Neural cell (in vitro differentiated cells): ENCODE data around the gene OGFR. TPM values are rescaled to one million over a fixed set of nuclear protein-coding genes. Genes with fewer than 3 reads are reported as not detected.

Experiments used
- H2AFZ ChIP-seq: fragments of 200-600, 300-800 bp; sonication (generic), shearing (Covaris generic); 2 replicates; pipeline ENCODE4 v1.6.0; 2014; ENCODE audit warnings: low read depth, mild to moderate bottlenecking, antibody characterized with exemption, low read length, moderate library complexity
- H3F3A ChIP-seq: fragments of 200-600 bp; shearing (Covaris generic); 2 replicates; pipeline ENCODE4 v1.6.1; 2016; ENCODE audit warnings: mild to moderate bottlenecking, moderate library complexity, mixed read lengths, antibody characterized with exemption, low read length; ENCODE audit not compliant: insufficient read depth, poor library complexity, severe bottlenecking
- H3K27ac ChIP-seq: fragments of 200-600, 300-800 bp; sonication (generic), shearing (Covaris generic); 2 replicates; pipeline ENCODE4 v1.5.1; 2014; ENCODE audit warnings: mild to moderate bottlenecking, low read length, moderate library complexity
- H3K27me3 ChIP-seq: fragments of 300-800, 200-600 bp; sonication (generic), shearing (Covaris generic); 2 replicates; pipeline ENCODE4 v1.6.0; 2014; ENCODE audit warnings: mild to moderate bottlenecking, low read depth, low read length, moderate library complexity; ENCODE audit not compliant: insufficient read depth
- H3K36me3 ChIP-seq: fragments of 300-800, 200-600 bp; sonication (generic), shearing (Covaris generic); 2 replicates; pipeline ENCODE4 v1.5.1; 2014; ENCODE audit warnings: mild to moderate bottlenecking, antibody characterized with exemption, low read length, moderate library complexity; ENCODE audit not compliant: insufficient read depth
- H3K4me2 ChIP-seq: fragments of 300-800, 200-600 bp; sonication (generic), shearing (Covaris generic); 2 replicates; pipeline ENCODE4 v1.6.0; 2014; ENCODE audit warnings: mild to moderate bottlenecking, low read length
- H3K4me3 ChIP-seq: fragments of 300-800, 200-600 bp; sonication (generic), shearing (Covaris generic); 2 replicates; pipeline ENCODE4 v1.5.1; 2014; ENCODE audit warnings: mild to moderate bottlenecking, low read length, moderate library complexity
- H3K79me2 ChIP-seq: fragments of 200-600 bp; shearing (Covaris generic); replicated peaks from 2 replicates; pipeline ENCODE4 v1.6.0; 2014; ENCODE audit warnings: mild to moderate bottlenecking, low read length, moderate library complexity; ENCODE audit not compliant: insufficient read depth
- H3K9ac ChIP-seq: fragments of 300-800, 200-600 bp; sonication (generic), shearing (Covaris generic); 2 replicates; pipeline ENCODE4 v1.6.1; 2016; ENCODE audit warnings: mild to moderate bottlenecking, low read length, mixed read lengths
- H3K9me2 ChIP-seq: fragments of 200-600 bp; shearing (Covaris generic); 2 replicates; pipeline ENCODE4 v1.6.1; 2016; ENCODE audit warnings: mild to moderate bottlenecking, low read length, mixed read lengths; ENCODE audit not compliant: insufficient read depth
- H3K9me3 ChIP-seq: fragments of 200-600, 300-800 bp; sonication (generic), shearing (Covaris generic); 2 replicates; pipeline ENCODE4 v1.6.1; 2016; ENCODE audit warnings: mild to moderate bottlenecking, mixed run types, low read length, moderate library complexity, mixed read lengths
- H4K20me1 ChIP-seq: fragments of 200-600 bp; shearing (Covaris generic); 2 replicates; pipeline ENCODE4 v1.6.1; 2016; ENCODE audit warnings: mild to moderate bottlenecking, mixed run types; ENCODE audit not compliant: insufficient read depth
- CTCF ChIP-seq: fragments of 450-650 bp; IDR thresholded peaks from 2 replicates; pipeline ENCODE4 v1.5.1; 2014; ENCODE audit warnings: antibody characterized with exemption, mild to moderate bottlenecking, moderate library complexity; ENCODE audit not compliant: poor library complexity, severe bottlenecking
- EP300 ChIP-seq: fragments of 450-650 bp; conservative IDR thresholded peaks from 2 replicates; pipeline ENCODE4 v1.6.1; 2014; ENCODE audit warnings: antibody characterized with exemption, mild to moderate bottlenecking, moderate library complexity; ENCODE audit not compliant: poor library complexity, severe bottlenecking
- EZH2 ChIP-seq: fragments of 200-600, 300-800 bp; shearing (Covaris generic), sonication (generic); IDR thresholded peaks from 2 replicates; pipeline ENCODE4 v1.6.1; 2014; ENCODE audit warnings: antibody characterized with exemption, low read length, borderline replicate concordance, mild to moderate bottlenecking; ENCODE audit not compliant: insufficient read depth, poor library complexity, severe bottlenecking
- MXI1 ChIP-seq: fragments of 450-650 bp; conservative IDR thresholded peaks from 2 replicates; pipeline ENCODE4 v1.6.1; 2014; ENCODE audit warnings: antibody characterized with exemption, mild to moderate bottlenecking; ENCODE audit not compliant: poor library complexity, severe bottlenecking
- POLR2AphosphoS5 ChIP-seq: IDR thresholded peaks from 2 replicates; pipeline ENCODE4 v1.6.1; 2012
- RAD21 ChIP-seq: fragments of 450-650 bp; conservative IDR thresholded peaks from 2 replicates; pipeline ENCODE4 v1.6.1; 2014; ENCODE audit warnings: antibody characterized with exemption, mild to moderate bottlenecking, moderate library complexity
- SMC3 ChIP-seq: fragments of 450-650 bp; conservative IDR thresholded peaks from 2 replicates; pipeline ENCODE4 v1.6.1; 2014; ENCODE audit warnings: antibody characterized with exemption, mild to moderate bottlenecking, moderate library complexity; ENCODE audit not compliant: poor library complexity
- TAF1 ChIP-seq: IDR thresholded peaks from 2 replicates; pipeline ENCODE4 v1.6.1; 2012; ENCODE audit warnings: low read depth
- polyA plus RNA-seq: library from polyadenylated mRNA; depleted of rRNA; stranded (reverse); fragments of >200 nt; gene quantifications from 2 replicates; pipeline ENCODE4 v1.2.3, GENCODE V29; 2014
- TF ChIP-seq, protein P1 (sequence below): IDR thresholded peaks from 2 replicates; pipeline ENCODE4 v1.6.1; 2012; ENCODE audit warnings: borderline replicate concordance

Gene OGFR
- polyA plus RNA-seq, 1 donor from 2014 or later: 15.6 TPM

DNA sequence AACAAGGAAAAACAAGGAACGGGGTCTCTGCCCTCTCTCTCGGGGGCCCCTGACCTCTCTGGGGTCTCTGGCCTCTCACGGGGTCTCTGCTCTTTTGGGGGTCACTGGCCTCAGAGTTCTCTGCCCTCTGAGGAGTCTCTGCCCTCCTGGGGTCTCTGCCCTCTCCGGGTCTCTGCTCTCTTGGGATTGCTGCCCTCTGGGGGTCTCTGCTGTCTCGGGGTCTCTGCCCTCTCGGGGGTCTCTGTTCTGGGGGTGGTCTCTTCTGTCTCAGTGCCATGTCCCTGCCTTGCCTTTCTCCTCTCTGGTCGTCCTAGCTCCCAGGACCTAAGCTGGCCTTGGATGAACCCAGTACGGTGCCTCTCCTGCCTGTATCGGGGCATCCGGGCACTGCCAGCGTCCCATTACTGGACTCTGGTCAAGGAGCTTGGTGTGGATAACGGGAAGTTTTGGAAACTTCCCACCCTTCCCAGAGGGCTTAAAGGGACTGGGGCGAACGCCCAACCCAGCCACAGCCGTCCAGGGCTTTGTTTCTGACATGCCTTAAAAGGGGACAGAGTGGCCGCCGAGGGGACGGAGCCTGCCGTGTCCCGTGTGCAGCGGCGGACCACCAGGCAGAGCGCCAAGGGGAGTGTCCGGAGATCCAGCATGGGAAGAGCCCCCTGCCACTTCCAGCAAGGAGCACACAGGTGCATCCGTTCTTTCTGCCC, 33.1 kb upstream of the OGFR start:
- Histone ChIP-seq H3K9me3 (no peaks in the 10 kb centered on the region), H4K20me1 (no peaks in the 10 kb centered on the region), H3F3A (no peaks in the 10 kb centered on the region), H3K27me3 (no peaks in the 10 kb centered on the region), H3K4me2 (no peak overlapping the region), H3K36me3 (no peaks in the 10 kb centered on the region), H3K9me2 (no peaks in the 10 kb centered on the region), H3K27ac (no peak overlapping the region), H2AFZ (no peak overlapping the region), H3K79me2 (no peaks in the 10 kb centered on the region), H3K9ac (no peak overlapping the region), H3K4me3 (no peak overlapping the region)
- TF ChIP-seq TAF1 (no peak), EP300 (no peak), RAD21 (no peak), MXI1 (no peak), SMC3 (no peak), CTCF (no peak), EZH2 (no peak), POLR2AphosphoS5 (no peak)
- TF ChIP-seq, protein P1, sequence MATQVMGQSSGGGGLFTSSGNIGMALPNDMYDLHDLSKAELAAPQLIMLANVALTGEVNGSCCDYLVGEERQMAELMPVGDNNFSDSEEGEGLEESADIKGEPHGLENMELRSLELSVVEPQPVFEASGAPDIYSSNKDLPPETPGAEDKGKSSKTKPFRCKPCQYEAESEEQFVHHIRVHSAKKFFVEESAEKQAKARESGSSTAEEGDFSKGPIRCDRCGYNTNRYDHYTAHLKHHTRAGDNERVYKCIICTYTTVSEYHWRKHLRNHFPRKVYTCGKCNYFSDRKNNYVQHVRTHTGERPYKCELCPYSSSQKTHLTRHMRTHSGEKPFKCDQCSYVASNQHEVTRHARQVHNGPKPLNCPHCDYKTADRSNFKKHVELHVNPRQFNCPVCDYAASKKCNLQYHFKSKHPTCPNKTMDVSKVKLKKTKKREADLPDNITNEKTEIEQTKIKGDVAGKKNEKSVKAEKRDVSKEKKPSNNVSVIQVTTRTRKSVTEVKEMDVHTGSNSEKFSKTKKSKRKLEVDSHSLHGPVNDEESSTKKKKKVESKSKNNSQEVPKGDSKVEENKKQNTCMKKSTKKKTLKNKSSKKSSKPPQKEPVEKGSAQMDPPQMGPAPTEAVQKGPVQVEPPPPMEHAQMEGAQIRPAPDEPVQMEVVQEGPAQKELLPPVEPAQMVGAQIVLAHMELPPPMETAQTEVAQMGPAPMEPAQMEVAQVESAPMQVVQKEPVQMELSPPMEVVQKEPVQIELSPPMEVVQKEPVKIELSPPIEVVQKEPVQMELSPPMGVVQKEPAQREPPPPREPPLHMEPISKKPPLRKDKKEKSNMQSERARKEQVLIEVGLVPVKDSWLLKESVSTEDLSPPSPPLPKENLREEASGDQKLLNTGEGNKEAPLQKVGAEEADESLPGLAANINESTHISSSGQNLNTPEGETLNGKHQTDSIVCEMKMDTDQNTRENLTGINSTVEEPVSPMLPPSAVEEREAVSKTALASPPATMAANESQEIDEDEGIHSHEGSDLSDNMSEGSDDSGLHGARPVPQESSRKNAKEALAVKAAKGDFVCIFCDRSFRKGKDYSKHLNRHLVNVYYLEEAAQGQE: no peak

- no peak overlapping the region for H2AFZ ChIP-seq
- TF ChIP-seq, protein P1: no peak
- TF ChIP-seq EP300 (no peak), EZH2 (no peak), SMC3 (no peak), TAF1 (no peak), MXI1 (no peak), POLR2AphosphoS5 (no peak), CTCF (no peak), RAD21 (no peak)
- H3K36me3 ChIP-seq: no peaks in the 10 kb centered on the region
- no peaks in the 10 kb centered on the region for H3K9me2 ChIP-seq
- H3K4me2 ChIP-seq: no peak overlapping the region
- H3K9ac ChIP-seq: no peak overlapping the region
- no peak overlapping the region for H3K27ac ChIP-seq
- no peaks in the 10 kb centered on the region for H3F3A ChIP-seq
- H3K79me2 ChIP-seq: no peaks in the 10 kb centered on the region
- no peaks in the 10 kb centered on the region for H3K9me3 ChIP-seq
- H3K4me3 ChIP-seq: no peak overlapping the region
- H3K27me3 ChIP-seq: no peaks in the 10 kb centered on the region
- no peaks in the 10 kb centered on the region for H4K20me1 ChIP-seq
Observed at GRCh38 chr20:62772103-62772611, 32.5 kb upstream of the OGFR start.
